K562 (cell line): ENCODE measurements around the gene DDIT3. TPM values are rescaled to one million over a fixed set of nuclear protein-coding genes. Genes with fewer than 3 reads are reported as not detected.

Experiments used
- ARID1B ChIP-seq: fragments of 450-650 bp; IDR thresholded peaks from 2 replicates; pipeline ENCODE4 v1.6.1; 2016; ENCODE audit warnings: antibody characterized with exemption, mild to moderate bottlenecking, inconsistent platforms
- ARID2 ChIP-seq: fragments of 450-650 bp; IDR thresholded peaks from 2 replicates; pipeline ENCODE4 v1.6.1; 2017; ENCODE audit warnings: antibody characterized with exemption, mild to moderate bottlenecking
- ATF4 ChIP-seq: fragments of 450-650 bp; formaldehyde crosslinking; IDR thresholded peaks from 2 replicates; pipeline ENCODE4 v1.4.0; 2022; ENCODE audit warnings: mild to moderate bottlenecking, moderate library complexity
- ATF7 ChIP-seq: fragments of 450-650 bp; IDR thresholded peaks from 2 replicates; pipeline ENCODE4 v1.7.1; 2014; ENCODE audit warnings: mild to moderate bottlenecking, moderate library complexity
- CREB3L1 ChIP-seq: fragments of 450-650 bp; IDR thresholded peaks from 2 replicates; pipeline ENCODE4 v1.6.1; 2014; ENCODE audit warnings: low read depth, mild to moderate bottlenecking, moderate library complexity, borderline replicate concordance
- HDAC6 ChIP-seq: IDR thresholded peaks from 2 replicates; pipeline ENCODE4 v1.6.1; 2012; ENCODE audit warnings: low read depth, mild to moderate bottlenecking, control low read depth, inconsistent platforms, low read length, moderate library complexity
- ILK ChIP-seq: fragments of 450-650 bp; IDR thresholded peaks from 2 replicates; pipeline ENCODE4 v1.6.1; 2016; ENCODE audit warnings: missing genetic modification characterization, low read depth, mild to moderate bottlenecking, missing compliant biosample characterization, moderate library complexity, borderline replicate concordance
- MAX ChIP-seq: sonication (generic); formaldehyde crosslinking; IDR thresholded peaks from 2 replicates; pipeline ENCODE4 v1.9.0; 2022; ENCODE audit warnings: mild to moderate bottlenecking, missing genetic modification reagents
- MYBL2 ChIP-seq, 2 experiments: fragments of 450-650 bp in 1 of 2; sonication (generic) in 1 of 2; formaldehyde crosslinking in 1 of 2; IDR thresholded peaks; 2 replicates each; pipeline versions ENCODE4 v1.6.1 to v1.8.1; 2017 to 2022; ENCODE audit warnings: borderline replicate concordance in 1 of 2, inconsistent platforms in 1 of 2, low read depth in 1 of 2, mild to moderate bottlenecking in 1 of 2, missing genetic modification reagents in 1 of 2, moderate library complexity in 1 of 2
- NFE2 ChIP-seq: IDR thresholded peaks from 2 replicates; pipeline ENCODE4 v1.6.1; 2014; ENCODE audit warnings: antibody characterized with exemption, low read depth
- PHF21A ChIP-seq: fragments of 450-650 bp; IDR thresholded peaks from 2 replicates; pipeline ENCODE4 v1.6.1; 2017; ENCODE audit warnings: low read depth, borderline replicate concordance
- SREBF1 ChIP-seq: fragments of 150-350 bp; IDR thresholded peaks from 2 replicates; pipeline ENCODE4 v1.6.1; 2014; ENCODE audit warnings: antibody characterized with exemption, low read depth, low read length, borderline replicate concordance
- TCF15 ChIP-seq: fragments of 250-450 bp; sonication (Bioruptor Pico); IDR thresholded peaks from 2 replicates; pipeline ENCODE4 v1.8.0; 2022; ENCODE audit warnings: moderate library complexity, mild to moderate bottlenecking, inconsistent platforms
- TRIM24 ChIP-seq, 2 experiments: fragments of 450-650 bp; IDR thresholded peaks; 2 replicates each; pipeline ENCODE4 v1.6.1; 2016
- ZBTB5 ChIP-seq: fragments of 450-650 bp; IDR thresholded peaks from 2 replicates; pipeline ENCODE4 v1.6.1; 2017; ENCODE audit warnings: antibody characterized with exemption
- ZNF143 ChIP-seq: sonication (generic); formaldehyde crosslinking; IDR thresholded peaks from 2 replicates; pipeline ENCODE4 v1.9.0; 2022; ENCODE audit warnings: mild to moderate bottlenecking, missing genetic modification reagents
- ZNF395 ChIP-seq: fragments of 200-800 bp; sonication (Bioruptor generic); IDR thresholded peaks from 2 replicates; pipeline ENCODE4 v1.6.1; 2017; ENCODE audit warnings: missing genetic modification characterization, missing compliant biosample characterization
- ZNF507 ChIP-seq: conservative IDR thresholded peaks from 2 replicates; pipeline ENCODE4 v1.6.1; 2017; ENCODE audit warnings: missing genetic modification characterization, missing compliant biosample characterization
- polyA plus RNA-seq, 8 experiments: library from polyadenylated mRNA; depleted of rRNA in 4 of 8; stranded (reverse) in 5 of 8; unstranded in 3 of 8; fragments of >200 nt; fragmentation: Nextera tagmentation in 2 of 8; fragmentation: Illumina TruSeq in 1 of 8; extraction: Ambion mirVana in 2 of 8; extraction: Trizol in 1 of 8; gene quantifications; 2 replicates each; pipeline versions ENCODE4 v1.2.1 to v1.2.3, GENCODE V29; 2011 to 2014; ENCODE audit warnings: inconsistent platforms in 1 of 8, missing spikeins in 1 of 8
- total RNA-seq, 7 experiments: library from RNA; depleted of rRNA in 6 of 7; stranded (reverse); fragments of >200 nt in 6 of 7; fragmentation: Illumina TruSeq in 2 of 7; extraction: Trizol in 2 of 7; gene quantifications; 2 replicates each; pipeline versions ENCODE4 v1.2.1 to v1.2.3, GENCODE V29; 2011 to 2021; ENCODE audit warnings: low replicate concordance in 1 of 7
- TF ChIP-seq, protein P1 (sequence below): fragments of 250-450 bp; sonication (Bioruptor Pico); IDR thresholded peaks from 2 replicates; pipeline ENCODE4 v1.8.0; 2022; ENCODE audit warnings: moderate library complexity, mild to moderate bottlenecking, inconsistent platforms

DDIT3 gene
- total and polyA plus RNA-seq, 9 of the 15 experiments (the other 6 are each of a cell fraction or from before 2014, with no cell fraction given), result 59.1 to 272 (median 89.9) TPM

DNA sequence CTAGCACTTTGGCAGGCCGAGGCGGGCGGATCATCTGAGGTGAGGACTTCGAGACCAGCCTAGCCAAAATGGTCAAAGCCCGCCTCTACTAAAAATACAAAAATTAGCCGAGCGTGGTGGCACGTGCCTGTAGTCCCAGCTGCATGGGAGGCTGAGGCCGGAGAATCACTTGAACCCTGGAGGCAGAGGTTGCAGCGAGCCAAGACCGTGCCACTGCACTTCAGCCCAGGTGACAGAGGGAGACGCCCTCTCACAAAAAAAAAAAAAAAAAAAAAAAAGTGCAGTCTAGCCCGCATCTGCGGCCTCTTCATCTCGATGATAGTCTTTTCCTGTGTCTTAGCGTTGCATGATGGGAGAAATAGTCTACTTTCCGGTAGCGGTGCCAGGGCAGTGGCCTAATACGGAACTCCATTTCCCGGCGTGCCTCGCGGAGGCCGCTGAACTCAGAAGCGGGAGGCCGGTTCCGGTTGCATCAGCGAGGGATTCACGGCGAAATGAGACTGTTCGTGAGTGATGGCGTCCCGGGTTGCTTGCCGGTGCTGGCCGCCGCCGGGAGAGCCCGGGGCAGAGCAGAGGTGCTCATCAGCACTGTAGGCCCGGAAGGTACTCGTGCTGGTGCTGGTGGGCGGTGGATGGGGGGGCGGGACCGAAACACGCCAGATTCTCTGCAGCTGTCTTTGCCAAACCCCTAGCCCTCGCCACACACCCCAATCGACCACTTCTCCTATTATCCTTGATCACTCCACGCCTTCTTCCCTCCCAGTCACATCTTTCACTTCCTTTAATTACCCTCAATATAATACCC, 32.5 kb downstream of the DDIT3 start, which contains the start of gene MARS1 (continued):
- TF ChIP-seq ATF7 (peak; percentile 92), NFE2 (0 out of 2 replicates have a peak, but pooled peaks have one; percentile 16), HDAC6 (no peak), PHF21A (no peak), ILK (tag) (no peak), ZBTB5 (no peak), TRIM24 (IDR thresholded peaks at IDR 0.05) (no peak), ATF4 (peak; percentile 100), MAX (peak; percentile 64), ARID1B (peak; percentile 35; the same call in 1 of the 2 replicates), MYBL2 (IDR thresholded peaks at IDR 0.05; ENCODE audit: low read depth) (no peak), MYBL2 (CRISPR knock-in tag; IDR thresholded peaks at IDR 0.05; ENCODE audit: borderline replicate concordance) (no peak), ZNF395 (CRISPR knock-in tag) (peak; percentile 99), SREBF1 (no peak), TCF15 (CRISPR knock-in tag) (no peak), ARID2 (no peak), ZNF507 (no peak), ZNF143 (CRISPR knock-in tag) (peak; percentile 93), CREB3L1 (peak; percentile 91)
- TF ChIP-seq, protein P1, sequence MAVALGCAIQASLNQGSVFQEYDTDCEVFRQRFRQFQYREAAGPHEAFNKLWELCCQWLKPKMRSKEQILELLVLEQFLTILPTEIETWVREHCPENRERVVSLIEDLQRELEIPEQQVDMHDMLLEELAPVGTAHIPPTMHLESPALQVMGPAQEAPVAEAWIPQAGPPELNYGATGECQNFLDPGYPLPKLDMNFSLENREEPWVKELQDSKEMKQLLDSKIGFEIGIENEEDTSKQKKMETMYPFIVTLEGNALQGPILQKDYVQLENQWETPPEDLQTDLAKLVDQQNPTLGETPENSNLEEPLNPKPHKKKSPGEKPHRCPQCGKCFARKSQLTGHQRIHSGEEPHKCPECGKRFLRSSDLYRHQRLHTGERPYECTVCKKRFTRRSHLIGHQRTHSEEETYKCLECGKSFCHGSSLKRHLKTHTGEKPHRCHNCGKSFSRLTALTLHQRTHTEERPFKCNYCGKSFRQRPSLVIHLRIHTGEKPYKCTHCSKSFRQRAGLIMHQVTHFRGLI (CRISPR knock-in tag), result no peak
